Measurements from ENCODE around the gene AP3B2.
A peak's percentile ranks its signal among the peaks of the same experiment; 100 is the strongest.

AP3B2 gene

DNA sequence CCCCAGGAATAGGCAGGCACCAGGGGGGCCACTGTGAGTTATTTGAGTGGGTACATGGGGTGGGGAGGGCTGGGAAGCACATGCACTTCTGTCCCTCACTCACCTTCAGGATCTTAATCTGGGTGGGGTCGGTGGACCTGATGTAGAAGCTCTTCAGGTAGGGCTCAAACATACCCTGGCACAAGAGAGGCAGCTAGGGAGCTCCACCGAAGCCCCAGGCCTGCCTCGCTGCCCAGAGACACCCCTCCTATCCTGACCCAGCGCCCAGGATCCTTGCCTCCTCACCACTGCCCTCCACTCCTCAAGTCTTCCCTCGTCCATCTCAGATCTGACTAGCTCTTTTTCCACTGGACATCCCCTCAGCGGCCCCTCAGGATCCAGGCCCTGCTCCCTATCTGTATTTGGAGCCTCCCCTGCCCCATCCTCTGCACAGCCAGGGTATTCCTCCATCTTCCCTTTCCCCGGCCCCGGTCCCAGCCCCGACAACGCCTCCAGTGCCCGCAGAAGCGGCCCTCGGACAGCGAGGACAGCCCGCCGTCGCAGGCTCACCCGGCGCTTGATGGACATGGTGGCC is 30.0 kb downstream of the AP3B2 start:
- no peaks in the 10 kb centered on the region for H3K36me3 Mint-ChIP-seq (ENCODE audit: low read depth)
- H3K4me3 Mint-ChIP-seq = peak overlapping the region; percentile 59 to 84 (median 73)
- H3K27ac Mint-ChIP-seq = no peak overlapping the region

DNA sequence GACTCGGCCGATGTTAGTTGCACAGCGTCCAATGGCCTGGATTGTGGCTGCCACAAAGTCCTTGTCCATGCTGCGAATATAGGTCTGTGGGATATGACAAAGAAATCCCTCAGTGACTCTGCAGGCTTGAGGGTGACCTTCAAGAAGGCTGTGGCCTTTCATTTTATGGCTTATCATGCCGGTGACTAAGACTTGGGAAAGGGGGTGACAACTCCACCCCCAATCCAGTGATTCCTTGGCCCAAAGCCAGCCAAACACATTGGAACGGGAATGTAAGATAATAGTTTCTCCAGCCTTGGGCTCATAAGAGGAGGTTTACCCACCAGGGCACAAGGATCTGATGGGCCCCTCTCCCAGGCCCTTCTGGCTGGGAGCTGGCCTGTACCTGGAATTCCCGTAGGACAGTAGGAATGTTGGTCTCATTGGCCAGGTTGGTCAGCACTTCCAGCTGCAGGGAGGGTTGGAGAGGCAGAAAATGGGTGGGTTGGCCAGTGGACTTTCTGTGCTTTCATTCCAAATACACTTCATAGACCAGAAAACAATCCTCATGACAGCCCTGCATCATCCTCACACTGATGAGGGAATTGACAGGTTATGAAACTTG is 31.9 kb downstream of the AP3B2 start:
- TF ChIP-seq, protein P1, sequence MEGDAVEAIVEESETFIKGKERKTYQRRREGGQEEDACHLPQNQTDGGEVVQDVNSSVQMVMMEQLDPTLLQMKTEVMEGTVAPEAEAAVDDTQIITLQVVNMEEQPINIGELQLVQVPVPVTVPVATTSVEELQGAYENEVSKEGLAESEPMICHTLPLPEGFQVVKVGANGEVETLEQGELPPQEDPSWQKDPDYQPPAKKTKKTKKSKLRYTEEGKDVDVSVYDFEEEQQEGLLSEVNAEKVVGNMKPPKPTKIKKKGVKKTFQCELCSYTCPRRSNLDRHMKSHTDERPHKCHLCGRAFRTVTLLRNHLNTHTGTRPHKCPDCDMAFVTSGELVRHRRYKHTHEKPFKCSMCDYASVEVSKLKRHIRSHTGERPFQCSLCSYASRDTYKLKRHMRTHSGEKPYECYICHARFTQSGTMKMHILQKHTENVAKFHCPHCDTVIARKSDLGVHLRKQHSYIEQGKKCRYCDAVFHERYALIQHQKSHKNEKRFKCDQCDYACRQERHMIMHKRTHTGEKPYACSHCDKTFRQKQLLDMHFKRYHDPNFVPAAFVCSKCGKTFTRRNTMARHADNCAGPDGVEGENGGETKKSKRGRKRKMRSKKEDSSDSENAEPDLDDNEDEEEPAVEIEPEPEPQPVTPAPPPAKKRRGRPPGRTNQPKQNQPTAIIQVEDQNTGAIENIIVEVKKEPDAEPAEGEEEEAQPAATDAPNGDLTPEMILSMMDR (IDR thresholded peaks at IDR 0.05; ENCODE audit: unreplicated experiment in 3 of 3) = no peak
- peaks cover 72% of the 10 kb centered on the region for H3K27me3 Mint-ChIP-seq (ENCODE audit: low read depth)
- H3K36me3 Mint-ChIP-seq (ENCODE audit: low read depth) = no peaks in the 10 kb centered on the region
- peaks cover 2% of the 10 kb centered on the region for H3K9me3 Mint-ChIP-seq
- no peaks in the 10 kb centered on the region for H3K4me1 Mint-ChIP-seq
- no peak overlapping the region for H3K27ac Mint-ChIP-seq
- H3K4me3 Mint-ChIP-seq = no peak overlapping the region

More for the DNA sequence above, 30.0 kb downstream of the AP3B2 start:
- TF ChIP-seq, protein P1 (IDR thresholded peaks at IDR 0.05; ENCODE audit: unreplicated experiment in 3 of 3) = no peak
- H3K4me1 Mint-ChIP-seq = no peaks in the 10 kb centered on the region
- H3K27me3 Mint-ChIP-seq (ENCODE audit: low read depth) = peaks cover 91% of the 10 kb centered on the region
- H3K9me3 Mint-ChIP-seq = peaks cover 2% of the 10 kb centered on the region

DNA sequence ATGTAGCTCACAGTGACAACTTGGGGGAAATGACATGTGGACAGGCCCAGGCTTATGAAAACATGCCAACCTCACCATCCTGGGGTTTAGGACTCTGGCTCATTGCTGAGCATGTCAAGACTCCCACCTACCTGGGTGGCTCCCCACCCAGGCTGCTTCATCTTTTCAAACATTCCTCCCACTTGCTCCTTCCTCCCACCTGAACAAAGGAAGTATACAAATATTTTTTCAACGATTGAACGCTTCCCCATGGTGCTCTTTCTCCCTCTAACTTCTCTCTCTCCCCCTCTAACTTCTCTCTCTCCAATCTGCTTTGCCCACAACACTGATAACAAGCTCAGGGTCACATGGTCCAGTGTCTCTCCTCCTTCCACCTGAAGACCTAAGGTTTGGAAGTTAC is 34.8 kb downstream of the AP3B2 start:
- Mint-ChIP-seq H3K27me3 (ENCODE audit: low read depth) (peaks cover 51% of the 10 kb centered on the region), H3K36me3 (ENCODE audit: low read depth) (no peaks in the 10 kb centered on the region), H3K9me3 (no peaks in the 10 kb centered on the region), H3K4me3 (no peak overlapping the region), H3K4me1 (no peaks in the 10 kb centered on the region), H3K27ac (no peak overlapping the region)
- TF ChIP-seq, protein P1 (IDR thresholded peaks at IDR 0.05; ENCODE audit: unreplicated experiment in 3 of 3) = no peak

DNA sequence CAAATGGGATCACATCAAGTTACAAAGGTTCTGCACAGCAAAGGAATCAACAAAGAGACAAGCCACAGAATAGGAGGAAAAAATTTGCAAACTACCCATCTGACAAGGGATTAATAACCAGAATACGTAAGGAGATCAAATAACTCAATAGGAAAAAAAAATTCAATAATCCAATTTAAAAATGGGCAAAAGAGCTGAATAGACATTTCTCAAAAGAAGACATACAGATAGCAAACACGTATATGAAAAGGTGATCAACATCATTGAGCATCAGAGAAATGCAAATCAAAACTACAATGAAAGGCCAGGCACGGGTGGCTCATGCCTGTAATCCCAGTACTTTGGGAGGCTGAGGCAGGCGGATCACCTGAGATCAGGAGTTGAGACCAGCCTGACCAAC is 39.0 kb downstream of the AP3B2 start:
- no peak overlapping the region for H3K4me3 Mint-ChIP-seq
- no peaks in the 10 kb centered on the region for H3K9me3 Mint-ChIP-seq
- TF ChIP-seq, protein P1 (IDR thresholded peaks at IDR 0.05; ENCODE audit: unreplicated experiment in 3 of 3) = no peak
- H3K4me1 Mint-ChIP-seq = no peaks in the 10 kb centered on the region
- no peaks in the 10 kb centered on the region for H3K36me3 Mint-ChIP-seq (ENCODE audit: low read depth)
- no peak overlapping the region for H3K27ac Mint-ChIP-seq
- H3K27me3 Mint-ChIP-seq (ENCODE audit: low read depth) = peaks cover 20% of the 10 kb centered on the region

DNA sequence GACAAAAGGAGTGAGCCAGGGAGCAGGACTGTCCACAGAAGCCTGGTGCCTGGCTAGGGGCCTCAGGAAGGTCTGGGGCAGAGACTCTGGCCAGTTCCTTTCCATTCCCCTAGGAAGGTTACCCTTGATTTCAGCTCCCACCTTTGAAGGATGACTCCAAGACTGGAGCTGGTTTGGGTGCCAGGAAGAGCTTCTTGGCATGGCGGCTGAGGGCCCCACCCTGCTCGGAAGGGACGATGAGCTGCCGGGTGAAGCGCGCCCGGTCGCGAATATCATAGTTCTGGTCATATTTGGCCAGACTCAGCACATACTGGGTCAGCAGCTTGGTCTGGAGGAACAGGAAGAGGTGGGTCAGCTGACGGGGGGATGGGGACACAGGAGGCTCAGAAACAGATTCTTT is 43.1 kb downstream of the AP3B2 start:
- TF ChIP-seq, protein P1 (IDR thresholded peaks at IDR 0.05; ENCODE audit: unreplicated experiment in 3 of 3) = no peak
- no peaks in the 10 kb centered on the region for H3K36me3 Mint-ChIP-seq (ENCODE audit: low read depth)
- H3K27me3 Mint-ChIP-seq (ENCODE audit: low read depth) = peaks cover 34% of the 10 kb centered on the region
- H3K4me1 Mint-ChIP-seq = no peaks in the 10 kb centered on the region
- H3K4me3 Mint-ChIP-seq = no peak overlapping the region
- no peaks in the 10 kb centered on the region for H3K9me3 Mint-ChIP-seq
- no peak overlapping the region for H3K27ac Mint-ChIP-seq

DNA sequence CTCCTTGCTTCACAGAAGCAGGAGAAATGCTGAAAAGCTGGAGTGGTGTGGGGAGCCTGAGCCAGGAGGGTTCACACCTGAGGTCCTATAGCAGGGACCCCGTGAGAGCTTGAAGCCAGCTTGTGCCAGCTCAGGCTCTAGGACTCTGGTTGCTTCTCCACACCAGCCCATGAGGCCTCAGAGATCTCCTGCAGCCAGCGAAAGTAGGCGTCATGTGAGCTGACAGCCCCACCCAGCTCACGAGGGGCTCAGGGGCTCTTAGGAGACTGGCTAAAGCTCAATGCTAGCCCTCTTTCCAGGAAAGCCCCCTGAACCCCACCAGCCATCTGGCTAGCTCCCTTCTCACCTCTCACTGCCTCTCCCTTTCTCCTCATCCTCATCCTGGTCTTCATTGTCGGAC is 45.7 kb downstream of the AP3B2 start:
- peaks cover 43% of the 10 kb centered on the region for H3K27me3 Mint-ChIP-seq (ENCODE audit: low read depth)
- no peak overlapping the region for H3K4me3 Mint-ChIP-seq
- H3K9me3 Mint-ChIP-seq = no peaks in the 10 kb centered on the region
- no peaks in the 10 kb centered on the region for H3K4me1 Mint-ChIP-seq
- no peaks in the 10 kb centered on the region for H3K36me3 Mint-ChIP-seq (ENCODE audit: low read depth)
- no peak overlapping the region for H3K27ac Mint-ChIP-seq
- TF ChIP-seq, protein P1 (IDR thresholded peaks at IDR 0.05; ENCODE audit: unreplicated experiment in 3 of 3) = no peak
